GM19438 (cell line): ENCODE measurements around the gene CNKSR3.

Experiments used
- ATAC-seq: cut with Tn5 transposase; IDR thresholded peaks from one replicate; pipeline ENCODE4 v1.9.1; 2021; ENCODE audit warnings: low read depth; ENCODE audit not compliant: unreplicated experiment

Gene CNKSR3

GRCh38 chr6:154358019-154358545 is 152.4 kb downstream of the CNKSR3 start:
- ATAC-seq, result no peak

- peak; percentile 24 for ATAC-seq
Observed at GRCh38 chr6:154356690-154357089, 153.8 kb downstream of the CNKSR3 start, which contains the start of gene IPCEF1. IPCEF1 (minus strand) TSS chr6:154356803; CDS start chr6:154265947, 90,856 bp downstream.

- ATAC-seq, result no peak
Observed at GRCh38 chr6:154356113-154356512, 154.4 kb downstream of the CNKSR3 start.

GRCh38 chr6:154354265-154354777 is 156.2 kb downstream of the CNKSR3 start:
- no peak for ATAC-seq

- no peak for ATAC-seq
Observed at GRCh38 chr6:154353626-154354025, 156.9 kb downstream of the CNKSR3 start.

- peak; percentile 51 for ATAC-seq
Observed at GRCh38 chr6:154352898-154353585, 157.4 kb downstream of the CNKSR3 start.

- no peak for ATAC-seq
Observed at GRCh38 chr6:154350293-154350692, 160.2 kb downstream of the CNKSR3 start.

GRCh38 chr6:154347981-154348380 is 162.5 kb downstream of the CNKSR3 start:
- ATAC-seq, result no peak

GRCh38 chr6:154345811-154346210 is 164.7 kb downstream of the CNKSR3 start:
- no peak for ATAC-seq

- no peak for ATAC-seq
Observed at GRCh38 chr6:154343473-154344308, 166.8 kb downstream of the CNKSR3 start.

- ATAC-seq, result no peak
Observed at GRCh38 chr6:154341871-154342270, 168.6 kb downstream of the CNKSR3 start.

- no peak for ATAC-seq
Observed at GRCh38 chr6:154341336-154341735, 169.1 kb downstream of the CNKSR3 start.
